ENCODE data around the gene DEGS2. TPM values are rescaled to one million over a fixed set of nuclear protein-coding genes. Genes with fewer than 3 reads are reported as not detected.
"Not testable (repeated sequence)": the region's sequence is repeated elsewhere in the genome, so short reads cannot be mapped to it uniquely, and the experiment has no call there.

DEGS2 gene
- total and polyA plus RNA-seq, 2 donors from 2014 or later = 25.1 to 28.7 TPM

- intact Hi-C loops (cut with DNase I) = no loop called here
- FAIRE-seq (no peak), DNase-seq (peak in 1 of 5 donors; percentile 72)
- no peak overlapping the region for H3K4me3 ChIP-seq (ENCODE audit: low read length in 3 of 3)
- no peaks in the 10 kb centered on the region for H3K36me3 ChIP-seq (ENCODE audit: control insufficient read depth in 2 of 3, insufficient read depth in 3 of 3, low read length in 3 of 3)
- peaks cover 0 to 3% (median 3%) of the 10 kb centered on the region in 3 donors for H3K4me1 ChIP-seq (ENCODE audit: control insufficient read depth in 2 of 3, insufficient read depth in 2 of 3, low read depth in 1 of 3, low read length in 3 of 3)
- TF ChIP-seq CTCF (IDR thresholded peaks at IDR 0.05; ENCODE audit: borderline replicate concordance, extremely low read depth, insufficient read depth) = no peak
- H3K27ac ChIP-seq (ENCODE audit: low read depth in 2 of 2, low read length in 2 of 2) = no peak overlapping the region
- no peak overlapping the region for H3K9ac ChIP-seq (ENCODE audit: low read length in 3 of 3)
- no peaks in the 10 kb centered on the region for H3K27me3 ChIP-seq (ENCODE audit: control insufficient read depth, insufficient read depth, low read length)
- no peaks in the 10 kb centered on the region for H3K9me3 ChIP-seq (ENCODE audit: control insufficient read depth in 2 of 3, insufficient read depth in 1 of 3, low read length in 3 of 3)
Measured at GRCh38 chr14:100187247-100187833, 27.9 kb upstream of the DEGS2 start.

GRCh38 chr14:100181876-100182551, 22.6 kb upstream of the DEGS2 start:
- FAIRE-seq; intact Hi-C loops (cut with DNase I); H3K27ac ChIP-seq (ENCODE audit: low read depth in 2 of 2, low read length in 2 of 2); H3K27me3 ChIP-seq (ENCODE audit: control insufficient read depth, insufficient read depth, low read length); H3K9ac ChIP-seq (ENCODE audit: low read length in 3 of 3); DNase-seq; H3K4me3 ChIP-seq (ENCODE audit: low read length in 3 of 3); H3K9me3 ChIP-seq (ENCODE audit: control insufficient read depth in 2 of 3, insufficient read depth in 1 of 3, low read length in 3 of 3); H3K4me1 ChIP-seq (ENCODE audit: control insufficient read depth in 2 of 3, insufficient read depth in 2 of 3, low read depth in 1 of 3, low read length in 3 of 3); H3K36me3 ChIP-seq (ENCODE audit: control insufficient read depth in 2 of 3, insufficient read depth in 3 of 3, low read length in 3 of 3): not testable (repeated sequence)

- H3K9me3 ChIP-seq (ENCODE audit: control insufficient read depth in 2 of 3, insufficient read depth in 1 of 3, low read length in 3 of 3); H3K36me3 ChIP-seq (ENCODE audit: control insufficient read depth in 2 of 3, insufficient read depth in 3 of 3, low read length in 3 of 3); H3K4me1 ChIP-seq (ENCODE audit: control insufficient read depth in 2 of 3, insufficient read depth in 2 of 3, low read depth in 1 of 3, low read length in 3 of 3); H3K27ac ChIP-seq (ENCODE audit: low read depth in 2 of 2, low read length in 2 of 2); H3K9ac ChIP-seq (ENCODE audit: low read length in 3 of 3); H3K4me3 ChIP-seq (ENCODE audit: low read length in 3 of 3); H3K27me3 ChIP-seq (ENCODE audit: control insufficient read depth, insufficient read depth, low read length); DNase-seq; intact Hi-C loops (cut with DNase I); FAIRE-seq: not testable (repeated sequence)
Measured at GRCh38 chr14:100180671-100181070, 21.2 kb upstream of the DEGS2 start.

GRCh38 chr14:100178691-100179090, 19.2 kb upstream of the DEGS2 start:
- intact Hi-C loops (cut with DNase I) = no loop called here
- FAIRE-seq (no peak), DNase-seq (no peak)
- Histone ChIP-seq H3K27ac (ENCODE audit: low read depth in 2 of 2, low read length in 2 of 2) (no peak overlapping the region), H3K36me3 (ENCODE audit: control insufficient read depth in 2 of 3, insufficient read depth in 3 of 3, low read length in 3 of 3) (no peaks in the 10 kb centered on the region), H3K4me3 (ENCODE audit: low read length in 3 of 3) (no peak overlapping the region), H3K4me1 (ENCODE audit: control insufficient read depth in 2 of 3, insufficient read depth in 2 of 3, low read depth in 1 of 3, low read length in 3 of 3) (no peaks in the 10 kb centered on the region), H3K9me3 (ENCODE audit: control insufficient read depth in 2 of 3, insufficient read depth in 1 of 3, low read length in 3 of 3) (no peaks in the 10 kb centered on the region), H3K27me3 (ENCODE audit: control insufficient read depth, insufficient read depth, low read length) (no peaks in the 10 kb centered on the region), H3K9ac (ENCODE audit: low read length in 3 of 3) (no peak overlapping the region)
- no peak for TF ChIP-seq CTCF (IDR thresholded peaks at IDR 0.05; ENCODE audit: borderline replicate concordance, extremely low read depth, insufficient read depth)
